WI38 (cell line): Measurements from ENCODE around the gene IFT81.
"Not testable (repeated sequence)": the region's sequence is repeated elsewhere in the genome, so short reads cannot be mapped to it uniquely, and the experiment has no call there.

Experiments
- H3K4me3 ChIP-seq: 2 replicates; pipeline ENCODE4 v1.5.1; 2011; ENCODE audit warnings: low read depth, mild to moderate bottlenecking, control low read depth, low read length
- TF ChIP-seq, protein P1 (sequence below): IDR thresholded peaks from 2 replicates; pipeline ENCODE4 v1.5.1; 2012; ENCODE audit warnings: low read depth, mild to moderate bottlenecking, control low read depth, low read length

Gene IFT81

GRCh38 chr12:110249105-110249504 is 124.9 kb downstream of the IFT81 start:
- no peak overlapping the region for H3K4me3 ChIP-seq
- TF ChIP-seq, protein P1, sequence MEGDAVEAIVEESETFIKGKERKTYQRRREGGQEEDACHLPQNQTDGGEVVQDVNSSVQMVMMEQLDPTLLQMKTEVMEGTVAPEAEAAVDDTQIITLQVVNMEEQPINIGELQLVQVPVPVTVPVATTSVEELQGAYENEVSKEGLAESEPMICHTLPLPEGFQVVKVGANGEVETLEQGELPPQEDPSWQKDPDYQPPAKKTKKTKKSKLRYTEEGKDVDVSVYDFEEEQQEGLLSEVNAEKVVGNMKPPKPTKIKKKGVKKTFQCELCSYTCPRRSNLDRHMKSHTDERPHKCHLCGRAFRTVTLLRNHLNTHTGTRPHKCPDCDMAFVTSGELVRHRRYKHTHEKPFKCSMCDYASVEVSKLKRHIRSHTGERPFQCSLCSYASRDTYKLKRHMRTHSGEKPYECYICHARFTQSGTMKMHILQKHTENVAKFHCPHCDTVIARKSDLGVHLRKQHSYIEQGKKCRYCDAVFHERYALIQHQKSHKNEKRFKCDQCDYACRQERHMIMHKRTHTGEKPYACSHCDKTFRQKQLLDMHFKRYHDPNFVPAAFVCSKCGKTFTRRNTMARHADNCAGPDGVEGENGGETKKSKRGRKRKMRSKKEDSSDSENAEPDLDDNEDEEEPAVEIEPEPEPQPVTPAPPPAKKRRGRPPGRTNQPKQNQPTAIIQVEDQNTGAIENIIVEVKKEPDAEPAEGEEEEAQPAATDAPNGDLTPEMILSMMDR, result no peak

GRCh38 chr12:110249716-110250225 is 125.6 kb downstream of the IFT81 start:
- TF ChIP-seq, protein P1, result no peak
- no peak overlapping the region for H3K4me3 ChIP-seq

- no peak overlapping the region for H3K4me3 ChIP-seq
- TF ChIP-seq, protein P1, result no peak
These were observed 127.2 kb downstream of the IFT81 start for GRCh38 chr12:110251381-110251780.

- no peak overlapping the region for H3K4me3 ChIP-seq
- TF ChIP-seq, protein P1, result no peak
These were observed 128.6 kb downstream of the IFT81 start for GRCh38 chr12:110252716-110253115.

DNA sequence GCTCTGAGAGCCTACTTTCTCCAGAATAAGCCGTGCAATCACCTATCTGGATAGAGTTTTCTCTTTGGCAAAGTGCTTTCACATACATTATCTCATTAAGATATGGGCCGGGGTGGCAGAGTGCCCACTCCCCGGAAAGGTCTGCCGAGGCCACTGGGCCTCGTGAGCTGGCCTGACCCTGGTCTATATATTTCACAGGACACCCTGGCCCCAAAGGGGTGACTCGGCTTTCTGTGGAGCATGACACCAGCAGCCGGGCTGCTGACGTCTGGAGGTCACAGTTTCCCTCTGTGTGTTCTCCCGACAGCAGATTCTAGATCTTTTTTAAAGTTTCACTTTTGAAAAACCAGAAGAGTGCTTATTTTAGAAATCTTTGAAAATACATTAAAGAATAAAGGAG is 129.0 kb downstream of the IFT81 start:
- H3K4me3 ChIP-seq, result no peak overlapping the region
- TF ChIP-seq, protein P1, result no peak

DNA sequence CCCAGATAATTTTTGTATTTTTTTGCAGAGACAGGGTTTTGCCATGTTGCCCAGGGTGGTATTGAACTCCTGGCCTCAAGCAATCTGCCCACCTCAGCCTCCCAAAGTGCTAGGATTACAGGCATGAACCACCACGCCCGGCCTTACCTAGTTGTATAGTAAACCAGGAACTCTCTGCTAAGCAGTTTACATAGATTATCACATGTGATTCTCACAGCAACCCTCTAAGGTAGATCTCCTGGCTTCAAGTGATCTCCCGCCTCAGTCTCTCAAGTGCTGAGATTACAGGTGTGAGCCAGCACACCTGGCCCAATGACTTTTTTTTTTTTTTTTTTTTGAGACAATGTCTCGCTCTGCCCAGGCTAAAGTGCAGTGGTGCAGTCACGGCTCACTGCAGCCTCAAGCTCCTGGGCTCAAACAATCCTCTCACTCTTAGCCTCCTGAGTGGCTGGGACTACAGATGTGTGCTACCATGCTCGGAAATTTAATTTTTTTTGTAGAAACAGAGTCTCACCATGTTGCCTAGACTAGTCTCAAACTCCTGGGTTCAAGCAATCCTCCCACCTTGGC is 130.9 kb downstream of the IFT81 start:
- TF ChIP-seq, protein P1, result no peak
- H3K4me3 ChIP-seq, result no peak overlapping the region

DNA sequence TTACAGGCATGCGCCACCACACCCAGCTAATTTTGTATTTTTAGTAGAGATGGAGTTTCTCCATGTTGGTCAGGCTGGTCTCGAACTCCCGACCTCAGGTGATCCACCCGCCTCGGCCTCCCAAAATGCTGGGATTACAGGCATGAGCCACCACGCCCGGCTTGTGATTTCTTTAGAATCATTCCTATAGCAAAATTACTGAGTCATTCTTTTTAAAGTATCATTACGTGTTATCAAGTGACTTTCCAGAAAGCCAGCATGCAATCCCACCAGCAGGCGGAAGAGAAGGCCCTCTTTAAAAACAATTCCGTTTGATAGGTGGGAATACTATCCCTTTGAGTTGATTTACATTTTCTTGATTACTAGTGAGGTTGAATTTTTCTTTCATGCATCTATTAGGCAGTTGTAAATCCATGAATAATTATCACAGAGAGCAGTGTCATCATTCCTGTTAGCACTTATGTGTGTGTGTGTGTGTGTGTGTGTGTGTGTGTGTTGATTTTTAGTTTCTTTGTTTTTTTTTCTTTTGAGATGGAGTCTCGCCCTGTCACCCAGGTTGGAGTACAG is 131.8 kb downstream of the IFT81 start:
- not testable (repeated sequence) for H3K4me3 ChIP-seq
